PC-3 (cell line): ENCODE data around the gene ZNF592. TPM values are rescaled to one million over a fixed set of nuclear protein-coding genes. Genes with fewer than 3 reads are reported as not detected.

ENCODE experiments used
- ATAC-seq: fragments of 200-7000 bp; cut with Tn5 transposase; 2 replicates; pipeline ENCODE4 v1.9.1; 2020; ENCODE audit warnings: mild to moderate bottlenecking, moderate library complexity
- BruUV-seq: library from RNA; stranded (reverse); fragments of 400-500 nt; replicated peaks from 2 replicates; lab custom pipeline; 2021; lab: Mats Ljungman, UMichigan
- CTCF ChIA-PET: fragments of 300-600 bp; sonication (Branson Sonifier 250); formaldehyde crosslinking; loops from one replicate; lab custom pipeline; 2022; ENCODE audit warnings: antibody characterized with exemption; lab: Charles Lee
- POLR2A ChIA-PET: fragments of 300-600 bp; sonication (Branson Sonifier 250); formaldehyde crosslinking; loops from one replicate; lab custom pipeline; 2022; ENCODE audit warnings: antibody characterized with exemption; ENCODE audit not compliant: unreplicated experiment; lab: Charles Lee
- DNase-seq: peaks from one replicate; pipeline ENCODE4 v3.0.0-alpha.2; 2015
- H2AFZ ChIP-seq: fragments of 300-600 bp; sonication (generic); 2 replicates; pipeline ENCODE4 v1.6.0; 2016; ENCODE audit warnings: antibody characterized with exemption, low read length
- H3F3A ChIP-seq: fragments of 300-600 bp; sonication (generic); one replicate; pipeline ENCODE4 v1.6.0; 2017; ENCODE audit warnings: antibody characterized with exemption, low read length, control low read depth, mild to moderate bottlenecking; ENCODE audit not compliant: unreplicated experiment
- H3K27ac ChIP-seq: fragments of 300-600 bp; sonication (generic); 2 replicates; pipeline ENCODE4 v1.5.1; 2016; ENCODE audit warnings: mild to moderate bottlenecking, low read length
- H3K27me3 ChIP-seq: fragments of 300-600 bp; sonication (generic); 2 replicates; pipeline ENCODE4 v1.6.1; 2016; ENCODE audit warnings: low read length, mixed read lengths
- H3K36me3 ChIP-seq: fragments of 300-600 bp; sonication (generic); 2 replicates; pipeline ENCODE4 v1.6.1; 2016; ENCODE audit warnings: low read depth, mixed run types, low read length, mixed read lengths
- H3K4me1 ChIP-seq: fragments of 300-600 bp; sonication (generic); 2 replicates; pipeline ENCODE4 v1.5.1; 2016; ENCODE audit warnings: low read length; ENCODE audit not compliant: insufficient read depth
- H3K4me2 ChIP-seq: fragments of 300-600 bp; sonication (generic); 2 replicates; pipeline ENCODE4 v1.6.0; 2016; ENCODE audit warnings: low read length
- H3K4me3 ChIP-seq: fragments of 300-600 bp; sonication (generic); 2 replicates; pipeline ENCODE4 v1.5.1; 2016; ENCODE audit warnings: mild to moderate bottlenecking, low read length, mixed read lengths
- H3K79me2 ChIP-seq: fragments of 300-600 bp; sonication (generic); 2 replicates; pipeline ENCODE4 v1.6.1; 2017; ENCODE audit warnings: low read length, mixed read lengths
- H3K9ac ChIP-seq: fragments of 300-600 bp; sonication (generic); 2 replicates; pipeline ENCODE4 v1.6.0; 2016; ENCODE audit warnings: mild to moderate bottlenecking, low read length
- H3K9me2 ChIP-seq: fragments of 300-600 bp; sonication (generic); replicated peaks from 2 replicates; pipeline ENCODE4 v1.6.1; 2016; ENCODE audit warnings: mixed run types, low read length, mixed read lengths
- H3K9me3 ChIP-seq: fragments of 300-600 bp; sonication (generic); 2 replicates; pipeline ENCODE4 v1.6.1; 2016; ENCODE audit warnings: low read length, mixed read lengths
- H4K20me1 ChIP-seq: fragments of 300-600 bp; sonication (generic); 2 replicates; pipeline ENCODE4 v1.6.1; 2016; ENCODE audit warnings: low read length, mixed read lengths
- EZH2 ChIP-seq: fragments of 300-600 bp; sonication (generic); IDR thresholded peaks from one replicate; pipeline ENCODE4 v1.6.1; 2017; ENCODE audit warnings: antibody characterized with exemption, mild to moderate bottlenecking, low read length; ENCODE audit not compliant: unreplicated experiment
- EZH2phosphoT487 ChIP-seq: fragments of 300-600 bp; sonication (generic); IDR thresholded peaks from 2 replicates; pipeline ENCODE4 v1.6.1; 2018; ENCODE audit warnings: mild to moderate bottlenecking, antibody characterized with exemption, low read length, borderline replicate concordance
- intact Hi-C: fragments of 100-400 bp; cut with micrococcal nuclease; formaldehyde crosslinking; loops from 2 replicates; pipeline ENCODE4 v1.9.0; 2023
- total RNA-seq: library from RNA; depleted of rRNA; stranded (reverse); fragments of >200 nt; gene quantifications from 2 replicates; pipeline ENCODE4 v1.2.3, GENCODE V29; 2014
- TF ChIP-seq, protein P1 (sequence below): fragments of 300-600 bp; sonication (generic); conservative IDR thresholded peaks from 2 replicates; pipeline ENCODE4 v1.5.1; 2017; ENCODE audit warnings: antibody characterized with exemption, low read depth, mild to moderate bottlenecking, low read length

The ZNF592 gene
- total RNA-seq, 1 experiment from 2014 or later: 12.3 TPM

DNA sequence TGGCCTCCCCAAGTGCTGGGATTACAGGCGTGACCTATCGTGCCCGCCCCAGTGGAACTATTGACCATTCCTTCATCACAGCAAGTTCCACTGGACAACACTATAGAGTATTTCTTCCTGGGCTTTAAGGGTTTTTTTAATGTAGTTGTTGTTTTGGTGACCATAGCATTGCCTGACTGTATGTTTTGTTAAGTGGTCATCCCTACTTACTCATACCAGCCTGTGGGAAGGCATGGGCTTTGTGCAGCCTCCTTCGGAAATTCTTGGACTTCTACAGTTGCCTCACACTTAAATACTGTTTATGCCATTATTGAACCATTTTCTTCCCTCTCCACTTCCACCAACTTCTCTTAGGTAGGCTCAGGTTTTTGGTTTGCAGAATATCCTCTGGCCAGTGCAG lies 48.8 kb downstream of the ZNF592 start:
- BruUV-seq: no TSS peak
- Histone ChIP-seq H2AFZ (no peak overlapping the region), H3K9ac (no peak overlapping the region), H4K20me1 (no peaks in the 10 kb centered on the region), H3K79me2 (0 out of 2 replicates have a peak, but pooled peaks cover 1% of the 10 kb centered on the region), H3F3A (no peaks in the 10 kb centered on the region), H3K9me2 (no peaks in the 10 kb centered on the region), H3K4me2 (no peak overlapping the region), H3K4me1 (no peaks in the 10 kb centered on the region), H3K4me3 (no peak overlapping the region), H3K9me3 (no peaks in the 10 kb centered on the region), H3K27me3 (no peaks in the 10 kb centered on the region), H3K36me3 (peaks cover 33% of the 10 kb centered on the region), H3K27ac (no peak overlapping the region)
- DNase-seq (no peak), ATAC-seq (no peak)
- ChIA-PET POLR2A (no interaction called here), CTCF (no interaction called here)
- TF ChIP-seq EZH2phosphoT487: no peak
- no peak for TF ChIP-seq EZH2
- TF ChIP-seq, protein P1, sequence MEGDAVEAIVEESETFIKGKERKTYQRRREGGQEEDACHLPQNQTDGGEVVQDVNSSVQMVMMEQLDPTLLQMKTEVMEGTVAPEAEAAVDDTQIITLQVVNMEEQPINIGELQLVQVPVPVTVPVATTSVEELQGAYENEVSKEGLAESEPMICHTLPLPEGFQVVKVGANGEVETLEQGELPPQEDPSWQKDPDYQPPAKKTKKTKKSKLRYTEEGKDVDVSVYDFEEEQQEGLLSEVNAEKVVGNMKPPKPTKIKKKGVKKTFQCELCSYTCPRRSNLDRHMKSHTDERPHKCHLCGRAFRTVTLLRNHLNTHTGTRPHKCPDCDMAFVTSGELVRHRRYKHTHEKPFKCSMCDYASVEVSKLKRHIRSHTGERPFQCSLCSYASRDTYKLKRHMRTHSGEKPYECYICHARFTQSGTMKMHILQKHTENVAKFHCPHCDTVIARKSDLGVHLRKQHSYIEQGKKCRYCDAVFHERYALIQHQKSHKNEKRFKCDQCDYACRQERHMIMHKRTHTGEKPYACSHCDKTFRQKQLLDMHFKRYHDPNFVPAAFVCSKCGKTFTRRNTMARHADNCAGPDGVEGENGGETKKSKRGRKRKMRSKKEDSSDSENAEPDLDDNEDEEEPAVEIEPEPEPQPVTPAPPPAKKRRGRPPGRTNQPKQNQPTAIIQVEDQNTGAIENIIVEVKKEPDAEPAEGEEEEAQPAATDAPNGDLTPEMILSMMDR: no peak
- intact Hi-C loops: no loop called here

DNA sequence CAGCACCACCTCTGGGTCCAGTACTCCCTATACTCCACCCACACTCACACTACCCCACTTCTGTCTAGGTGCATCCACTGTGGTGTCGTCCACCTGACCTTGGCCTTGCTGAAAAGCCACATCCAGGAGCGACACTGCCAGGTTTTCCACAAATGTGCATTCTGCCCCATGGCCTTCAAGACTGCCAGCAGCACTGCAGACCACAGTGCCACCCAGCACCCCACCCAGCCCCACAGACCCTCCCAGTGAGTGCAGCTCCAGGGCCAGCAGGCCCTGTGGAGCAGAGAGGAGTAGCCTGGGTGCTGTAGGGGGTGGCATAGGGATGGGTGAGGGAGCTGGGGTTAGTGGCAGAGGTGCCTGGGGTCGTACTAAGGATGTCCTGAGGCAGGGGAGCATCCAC lies 49.4 kb downstream of the ZNF592 start:
- H2AFZ ChIP-seq: no peak overlapping the region
- intact Hi-C loops: no loop called here
- no peak overlapping the region for H3K4me3 ChIP-seq
- CTCF ChIA-PET: no interaction called here
- no peaks in the 10 kb centered on the region for H3K27me3 ChIP-seq
- no peak overlapping the region for H3K27ac ChIP-seq
- no peak overlapping the region for H3K4me2 ChIP-seq
- H3K4me1 ChIP-seq: no peaks in the 10 kb centered on the region
- H3K9ac ChIP-seq: no peak overlapping the region
- POLR2A ChIA-PET: no interaction called here
- ATAC-seq (no peak), DNase-seq (no peak)
- H3K9me3 ChIP-seq: no peaks in the 10 kb centered on the region
- H3K9me2 ChIP-seq: no peaks in the 10 kb centered on the region
- peaks cover 30% of the 10 kb centered on the region for H3K36me3 ChIP-seq
- BruUV-seq: no TSS peak
- TF ChIP-seq EZH2phosphoT487 (no peak), EZH2 (no peak)
- TF ChIP-seq, protein P1: no peak
- no peaks in the 10 kb centered on the region for H4K20me1 ChIP-seq
- no peaks in the 10 kb centered on the region for H3K79me2 ChIP-seq
- no peaks in the 10 kb centered on the region for H3F3A ChIP-seq

DNA sequence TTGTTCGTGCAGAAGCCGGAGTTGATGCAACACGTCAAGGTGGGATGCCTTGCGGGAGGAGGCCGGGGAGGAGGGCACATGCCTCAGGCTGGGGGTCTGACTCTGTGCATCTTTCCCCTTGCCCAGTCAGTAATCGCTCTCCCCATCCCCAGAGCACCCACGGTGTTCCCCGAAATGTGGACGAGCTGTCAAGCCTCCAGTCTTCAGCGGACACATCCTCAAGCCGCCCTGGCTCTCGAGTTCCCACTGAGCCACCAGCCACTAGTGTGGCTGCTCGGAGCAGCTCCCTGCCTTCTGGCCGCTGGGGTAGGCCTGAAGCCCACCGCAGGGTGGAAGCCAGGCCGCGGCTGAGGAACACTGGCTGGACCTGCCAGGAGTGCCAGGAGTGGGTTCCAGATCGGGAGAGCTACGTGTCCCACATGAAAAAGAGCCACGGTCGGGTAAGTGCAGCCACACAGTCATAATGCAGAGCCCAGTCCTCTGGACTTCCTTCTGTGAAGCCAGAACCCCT lies 50.1 kb downstream of the ZNF592 start:
- no peak for DNase-seq

More for the DNA sequence above, 50.1 kb downstream of the ZNF592 start:
- Histone ChIP-seq H4K20me1 (no peaks in the 10 kb centered on the region), H3K27ac (no peak overlapping the region), H3K9me3 (no peaks in the 10 kb centered on the region), H3K79me2 (no peaks in the 10 kb centered on the region), H3F3A (no peaks in the 10 kb centered on the region), H3K9me2 (no peaks in the 10 kb centered on the region), H3K4me2 (no peak overlapping the region), H2AFZ (no peak overlapping the region), H3K27me3 (no peaks in the 10 kb centered on the region), H3K4me1 (no peaks in the 10 kb centered on the region), H3K4me3 (no peak overlapping the region), H3K36me3 (peaks cover 26% of the 10 kb centered on the region), H3K9ac (no peak overlapping the region)
- intact Hi-C loops: no loop called here
- POLR2A ChIA-PET: no interaction called here
- CTCF ChIA-PET: no interaction called here
- BruUV-seq: no TSS peak
- TF ChIP-seq EZH2phosphoT487 (no peak), EZH2 (no peak)
- TF ChIP-seq, protein P1: no peak
- no peak for ATAC-seq
